A549 (cell line): ENCODE results near the gene SNAI1. TPM values are rescaled to one million over a fixed set of nuclear protein-coding genes. Genes with fewer than 3 reads are reported as not detected.
"Not testable (repeated sequence)": the region's sequence is repeated elsewhere in the genome, so short reads cannot be mapped to it uniquely, and the experiment has no call there.

Source experiments
- ATAC-seq, 2 experiments: fragments of 200-7000 bp in 1 of 2; fragments of >200 bp in 1 of 2; cut with Nextera tagmentation in 1 of 2; cut with Tn5 transposase in 1 of 2; 3 replicates each; pipeline versions ENCODE4 v1.8.0 to v1.9.1; 2018 to 2020; ENCODE audit warnings: mild to moderate bottlenecking in 1 of 2, moderate library complexity in 1 of 2
- CTCF ChIA-PET: fragments of 300-600 bp; sonication (Branson Sonifier 250); formaldehyde crosslinking; extraction: SDS; loops from one replicate; lab custom pipeline; 2021; ENCODE audit warnings: antibody characterized with exemption, inconsistent platforms; lab: Yijun Ruan, JAX
- POLR2A ChIA-PET: fragments of 350-600 bp; formaldehyde crosslinking; extraction: SDS; loops from one replicate; lab custom pipeline; 2021; ENCODE audit warnings: antibody characterized with exemption, inconsistent platforms; lab: Yijun Ruan, JAX
- DNase-seq, 2 experiments: peaks; one replicate each; pipeline versions ENCODE4 v3.0.0 to v3.0.0-alpha.2; 2011 to 2016; ENCODE audit warnings: low read depth in 1 of 2, low spot score in 1 of 2
- FAIRE-seq: peaks from 2 replicates; lab custom pipeline; 2011; peaks lifted over from hg19 to GRCh38; lab: Jason Lieb, UNC
- H3K27ac ChIP-seq, 2 experiments: fragments of >200 bp; sonication (Bioruptor Twin); formaldehyde crosslinking; 3 replicates each; pipeline ENCODE4 v1.5.1; 2016 to 2017
- H3K4me1 ChIP-seq: fragments of >200 bp; sonication (Bioruptor Twin); formaldehyde crosslinking; 3 replicates; pipeline ENCODE4 v1.6.1; 2016
- H3K4me2 ChIP-seq: fragments of >200 bp; sonication (Bioruptor Twin); formaldehyde crosslinking; 3 replicates; pipeline ENCODE4 v1.6.1; 2016
- H3K4me3 ChIP-seq: fragments of >200 bp; sonication (Bioruptor Twin); formaldehyde crosslinking; 3 replicates; pipeline ENCODE4 v1.5.1; 2016
- H3K9me3 ChIP-seq: fragments of >200 bp; sonication (Bioruptor Twin); formaldehyde crosslinking; 3 replicates; pipeline ENCODE4 v1.6.1; 2016
- CTCF ChIP-seq: fragments of >200 bp; sonication (Bioruptor Twin); formaldehyde crosslinking; IDR thresholded peaks from 3 replicates; pipeline ENCODE4 v1.5.1; 2016
- ESRRA ChIP-seq: fragments of 150-350 bp; IDR thresholded peaks from 2 replicates; pipeline ENCODE4 v1.6.1; 2014; ENCODE audit warnings: mild to moderate bottlenecking, low read length, borderline replicate concordance
- FOSL2 ChIP-seq, 2 experiments: fragments of 450-650 bp in 1 of 2; fragments of >200 bp in 1 of 2; sonication (Bioruptor Twin) in 1 of 2; formaldehyde crosslinking; IDR thresholded peaks; 2 replicates each; pipeline versions ENCODE4 v1.5.0 to v1.6.1; 2016 to 2020; ENCODE audit warnings: mild to moderate bottlenecking in 1 of 2, moderate library complexity in 1 of 2
- JUNB ChIP-seq: fragments of >200 bp; sonication (Bioruptor Twin); formaldehyde crosslinking; IDR thresholded peaks from 2 replicates; pipeline ENCODE4 v1.6.1; 2016
- MAX ChIP-seq: IDR thresholded peaks from 2 replicates; pipeline ENCODE4 v1.6.1; 2012
- NFE2L2 ChIP-seq: fragments of 150-350 bp; conservative IDR thresholded peaks from 2 replicates; pipeline ENCODE4 v1.6.1; 2014; ENCODE audit warnings: low read length
- NR3C1 ChIP-seq: fragments of >200 bp; sonication (Bioruptor Twin); formaldehyde crosslinking; IDR thresholded peaks from 3 replicates; pipeline ENCODE4 v1.6.1; 2017
- POLR2AphosphoS2 ChIP-seq: conservative IDR thresholded peaks from 2 replicates; pipeline ENCODE4 v1.6.1; 2012; ENCODE audit warnings: low read length, improper control_type of control experiment, inconsistent platforms
- RCOR1 ChIP-seq: fragments of 150-350 bp; IDR thresholded peaks from 2 replicates; pipeline ENCODE4 v1.6.1; 2014; ENCODE audit warnings: antibody characterized with exemption, low read length, low read depth
- SMC3 ChIP-seq: fragments of >200 bp; sonication (Bioruptor Twin); formaldehyde crosslinking; IDR thresholded peaks from 3 replicates; pipeline ENCODE4 v1.6.1; 2018; ENCODE audit warnings: inconsistent platforms
- ZC3H11A ChIP-seq: fragments of 450-650 bp; IDR thresholded peaks from 2 replicates; pipeline ENCODE4 v1.6.1; 2014; ENCODE audit warnings: antibody characterized with exemption, mild to moderate bottlenecking
- ZNF302 ChIP-seq: fragments of 250-450 bp; sonication (Bioruptor Pico); IDR thresholded peaks from 2 replicates; pipeline ENCODE4 v1.9.0; 2021; ENCODE audit warnings: inconsistent platforms, mild to moderate bottlenecking, moderate library complexity
- WGBS: methylation state at CpG from one replicate; pipeline ENCODE4 v1.1.6; 2017; ENCODE audit errors: missing lambda C conversion rate; 5-methylcytosine and 5-hydroxymethylcytosine counted together
- polyA plus RNA-seq, 4 experiments: library from polyadenylated mRNA; depleted of rRNA in 3 of 4; stranded (reverse); fragments of >200 nt; fragmentation: RNase III in 1 of 4; extraction: RNeasy Plus Mini Kit Qiagen cat#74134 plus additional on column Dnase treatment in 1 of 4; gene quantifications; 2 replicates in 3 of 4; 3 replicates in 1 of 4; pipeline ENCODE4 v1.2.3, GENCODE V29; 2011 to 2017
- TF ChIP-seq, protein P1 (sequence below): fragments of 150-350 bp; IDR thresholded peaks from 2 replicates; pipeline ENCODE4 v1.6.1; 2014; ENCODE audit warnings: low read depth, mild to moderate bottlenecking, low read length
- TF ChIP-seq, protein P2 (sequence below): fragments of 450-650 bp; IDR thresholded peaks from 2 replicates; pipeline ENCODE4 v1.6.1; 2014; ENCODE audit warnings: antibody characterized with exemption

The SNAI1 gene
- polyA plus RNA-seq, 2 of the 4 experiments (the other 2 are of a cell fraction), result 7.0 to 11.1 TPM

- TF ChIP-seq RCOR1, result no peak
- TF ChIP-seq FOSL2 (IDR thresholded peaks at IDR 0.05), result no peak
- no peak for TF ChIP-seq FOSL2 (CRISPR knock-in tag; IDR thresholded peaks at IDR 0.05)
- no peak for TF ChIP-seq JUNB
- no peak for TF ChIP-seq POLR2AphosphoS2
- TF ChIP-seq ZNF302 (CRISPR knock-in tag), result no peak
Observed at GRCh38 chr20:49973981-49974380, 8.8 kb upstream of the SNAI1 start (continued).

DNA sequence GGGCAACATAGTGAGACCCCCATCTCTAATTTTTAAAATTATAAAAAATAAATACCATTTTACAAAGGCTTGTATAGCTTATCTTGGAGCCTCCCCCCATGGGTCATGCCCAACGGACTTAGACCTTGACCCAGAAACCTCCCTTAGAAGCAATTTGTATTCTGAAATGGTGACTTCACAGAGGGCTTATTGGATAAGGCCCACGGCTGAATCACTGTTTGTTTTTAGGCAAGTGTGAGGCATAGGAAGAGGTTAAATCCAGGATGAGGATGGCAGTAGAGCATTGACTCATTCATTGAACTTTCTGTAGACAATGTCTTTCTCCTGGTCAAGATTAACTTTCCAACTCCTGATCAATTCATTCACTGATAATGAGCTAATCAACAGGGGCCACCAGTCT, 6.2 kb upstream of the SNAI1 start:
- TF ChIP-seq, protein P1, sequence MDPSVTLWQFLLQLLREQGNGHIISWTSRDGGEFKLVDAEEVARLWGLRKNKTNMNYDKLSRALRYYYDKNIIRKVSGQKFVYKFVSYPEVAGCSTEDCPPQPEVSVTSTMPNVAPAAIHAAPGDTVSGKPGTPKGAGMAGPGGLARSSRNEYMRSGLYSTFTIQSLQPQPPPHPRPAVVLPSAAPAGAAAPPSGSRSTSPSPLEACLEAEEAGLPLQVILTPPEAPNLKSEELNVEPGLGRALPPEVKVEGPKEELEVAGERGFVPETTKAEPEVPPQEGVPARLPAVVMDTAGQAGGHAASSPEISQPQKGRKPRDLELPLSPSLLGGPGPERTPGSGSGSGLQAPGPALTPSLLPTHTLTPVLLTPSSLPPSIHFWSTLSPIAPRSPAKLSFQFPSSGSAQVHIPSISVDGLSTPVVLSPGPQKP, result no peak
- TF ChIP-seq FOSL2 (IDR thresholded peaks at IDR 0.05) (0 out of 2 replicates have a peak, but pooled peaks have one; percentile 13), FOSL2 (CRISPR knock-in tag; IDR thresholded peaks at IDR 0.05) (peak; percentile 46), SMC3 (no peak), JUNB (peak; percentile 32; the same call in 1 of the 2 replicates), ESRRA (peak; percentile 66; the same call in 1 of the 2 replicates)
- TF ChIP-seq, all 56 proteins: peak for 3
- DNase-seq (peak in 1 of 2 experiments; percentile 69), ATAC-seq (peak; percentile 51 to 58; a peak in 3 of 6 replicates), FAIRE-seq (no peak)
- Histone ChIP-seq H3K4me1 (peaks cover 28% of the 10 kb centered on the region), H3K4me3 (no peak overlapping the region), H3K4me2 (peak overlapping the region; percentile 54), H3K27ac (peak overlapping the region; percentile 40 to 69; a peak in 5 of 6 replicates), H3K9me3 (no peaks in the 10 kb centered on the region)
- POLR2A ChIA-PET, result interaction anchor here (0.5 to 1.0 kb wide), 2 partner anchors 95 to 203 kb away, joined by 3 to 7 read pairs; no protein-coding TSS in a partner anchor
- 2% methylated on average over 2 of the region's 2 CpGs for WGBS
- CTCF ChIA-PET, result interaction anchor here (0.9 to 28.4 kb wide), 12 partner anchors 10 to 585 kb away, joined by 3 to 1049 read pairs (median 4); no protein-coding TSS in a partner anchor

- 98% methylated on average over 2 of the region's 2 CpGs for WGBS
- FAIRE-seq, DNase-seq, ATAC-seq, POLR2A ChIA-PET, H3K4me3 ChIP-seq, H3K9me3 ChIP-seq, H3K4me2 ChIP-seq: not testable (repeated sequence)
- CTCF ChIA-PET, result interaction anchor here (0.7 to 28.4 kb wide), 18 partner anchors 10 to 607 kb away, joined by 3 to 1049 read pairs (median 16); partner anchors contain the start of gene PEDS1
- peak overlapping the region in 1 of 2 experiments; percentile 69; a peak in 3 of 6 replicates for H3K27ac ChIP-seq
- peaks cover 35% of the 10 kb centered on the region for H3K4me1 ChIP-seq
Observed at GRCh38 chr20:49977740-49978139, 5.0 kb upstream of the SNAI1 start.

GRCh38 chr20:49978685-49979029, 4.1 kb upstream of the SNAI1 start:
- Histone ChIP-seq H3K4me2 (peak overlapping the region; percentile 67), H3K4me3 (no peak overlapping the region), H3K9me3 (no peaks in the 10 kb centered on the region), H3K27ac (peak overlapping the region; percentile 73 to 86; a peak in 3 of 6 replicates), H3K4me1 (peaks cover 36% of the 10 kb centered on the region)
- POLR2A ChIA-PET, result interaction anchor here (6.8 kb wide), 1 partner anchor 91 kb away, joined by 79 read pairs; no protein-coding TSS in a partner anchor
- TF ChIP-seq CTCF, result no peak
- no peak for TF ChIP-seq MAX
- no peak for TF ChIP-seq NR3C1
- TF ChIP-seq ZC3H11A, result no peak
- TF ChIP-seq, protein P2, sequence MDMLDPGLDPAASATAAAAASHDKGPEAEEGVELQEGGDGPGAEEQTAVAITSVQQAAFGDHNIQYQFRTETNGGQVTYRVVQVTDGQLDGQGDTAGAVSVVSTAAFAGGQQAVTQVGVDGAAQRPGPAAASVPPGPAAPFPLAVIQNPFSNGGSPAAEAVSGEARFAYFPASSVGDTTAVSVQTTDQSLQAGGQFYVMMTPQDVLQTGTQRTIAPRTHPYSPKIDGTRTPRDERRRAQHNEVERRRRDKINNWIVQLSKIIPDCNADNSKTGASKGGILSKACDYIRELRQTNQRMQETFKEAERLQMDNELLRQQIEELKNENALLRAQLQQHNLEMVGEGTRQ, result no peak
- no peak for TF ChIP-seq NFE2L2
- CTCF ChIA-PET, result interaction anchor here (0.6 to 28.4 kb wide), 76 partner anchors 10 to 677 kb away, joined by 3 to 1049 read pairs (median 7); partner anchors contain the start of genes PEDS1 and UBE2V1
- WGBS, result 67% methylated on average over 3 of the region's 3 CpGs
- DNase-seq (no peak), FAIRE-seq (no peak), ATAC-seq (no peak)
